Immature natural killer cell (primary cell): Measurements from ENCODE around the gene NDUFAF4. TPM values are rescaled to one million over a fixed set of nuclear protein-coding genes. Genes with fewer than 3 reads are reported as not detected.
"Not testable (repeated sequence)": the region's sequence is repeated elsewhere in the genome, so short reads cannot be mapped to it uniquely, and the experiment has no call there.

ENCODE experiments used
- DNase-seq, 3 donors: peaks; one replicate each; pipeline ENCODE4 v3.0.0; 2022; ENCODE audit warnings: mixed read lengths in 1 of 3
- H3K27ac Mint-ChIP-seq, 6 donors: one replicate each; pipeline ENCODE4 v1.8.0; 2020; ENCODE audit warnings: mixed read lengths in 6 of 6, mild to moderate bottlenecking in 5 of 6, inconsistent platforms in 4 of 6, moderate library complexity in 3 of 6
- H3K27me3 Mint-ChIP-seq, 3 donors: one replicate each; pipeline ENCODE4 v1.8.0; 2020 to 2021; ENCODE audit warnings: low read depth in 3 of 3, mild to moderate bottlenecking in 3 of 3, mixed read lengths in 3 of 3, moderate library complexity in 3 of 3, inconsistent platforms in 1 of 3
- H3K36me3 Mint-ChIP-seq, 3 donors: one replicate each; pipeline ENCODE4 v1.8.0; 2020; ENCODE audit warnings: mixed read lengths in 3 of 3, inconsistent platforms in 2 of 3, mild to moderate bottlenecking in 2 of 3
- H3K4me1 Mint-ChIP-seq, 2 donors: one replicate each; pipeline ENCODE4 v1.8.0; 2020; ENCODE audit warnings: inconsistent platforms in 2 of 2, mild to moderate bottlenecking in 2 of 2, mixed read lengths in 2 of 2, moderate library complexity in 1 of 2
- H3K4me3 Mint-ChIP-seq, 5 donors: one replicate each; pipeline ENCODE4 v1.8.0; 2020; ENCODE audit warnings: mild to moderate bottlenecking in 5 of 5, mixed read lengths in 5 of 5, inconsistent platforms in 3 of 5, moderate library complexity in 3 of 5
- H3K9me3 Mint-ChIP-seq, 6 donors: one replicate each; pipeline ENCODE4 v1.8.0; 2020; ENCODE audit warnings: mild to moderate bottlenecking in 6 of 6, mixed read lengths in 6 of 6, inconsistent platforms in 4 of 6, moderate library complexity in 3 of 6
- polyA plus RNA-seq, 3 donors: library from polyadenylated mRNA; unstranded; fragments of 300-500 nt; fragmentation: Illumina TruSeq; gene quantifications; one replicate each; pipeline ENCODE4 v1.2.3, GENCODE V29; 2021

NDUFAF4 gene
- polyA plus RNA-seq, 3 donors from 2014 or later: 36.4 to 86.2 (median 56.6) TPM

GRCh38 chr6:96885187-96885631, 12.5 kb downstream of the NDUFAF4 start:
- not testable (repeated sequence) for H3K27me3 Mint-ChIP-seq, DNase-seq, H3K27ac Mint-ChIP-seq, H3K4me1 Mint-ChIP-seq, H3K36me3 Mint-ChIP-seq, H3K9me3 Mint-ChIP-seq, H3K4me3 Mint-ChIP-seq

GRCh38 chr6:96878143-96878542, 19.5 kb downstream of the NDUFAF4 start:
- no peaks in the 10 kb centered on the region for H3K4me1 Mint-ChIP-seq

DNA sequence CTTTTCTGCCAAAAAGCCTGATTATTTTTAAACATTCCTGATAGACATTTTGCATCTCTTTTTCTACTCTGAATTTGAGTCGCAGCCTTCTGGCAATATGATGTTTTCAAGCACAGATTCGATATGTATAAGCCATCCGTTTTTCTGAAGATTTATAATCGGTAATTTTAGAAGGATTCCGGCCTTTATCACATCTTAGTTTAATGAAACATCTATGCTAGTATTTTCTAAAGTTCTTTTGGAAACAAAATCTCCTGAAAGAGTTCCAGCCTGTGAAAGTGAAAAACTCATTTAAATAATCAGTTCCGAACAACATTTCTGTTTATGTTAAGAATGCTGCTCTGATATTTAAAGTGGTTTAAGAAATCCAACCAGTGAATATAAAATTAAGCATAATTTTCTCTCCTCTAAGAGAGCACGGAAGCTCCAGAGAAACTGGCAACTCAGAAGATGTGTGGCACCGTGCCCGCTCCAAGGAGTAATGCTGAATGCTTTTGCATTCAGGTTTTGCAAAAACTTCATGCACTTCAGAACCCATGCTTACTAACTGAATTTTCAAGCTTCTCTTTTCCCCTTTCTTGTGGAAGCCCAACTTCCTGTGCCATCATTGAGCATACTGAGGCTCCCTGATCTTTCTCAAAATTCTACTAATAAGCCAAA, 20.7 kb downstream of the NDUFAF4 start:
- H3K36me3 Mint-ChIP-seq: no peaks in the 10 kb centered on the region
- H3K4me1 Mint-ChIP-seq: no peaks in the 10 kb centered on the region
- DNase-seq: no peak

More at GRCh38 chr6:96878143-96878542, 19.5 kb downstream of the NDUFAF4 start:
- Mint-ChIP-seq H3K27ac (no peak overlapping the region), H3K4me3 (no peak overlapping the region), H3K27me3 (peaks cover 4 to 10% (median 6%) of the 10 kb centered on the region in 3 donors), H3K9me3 (no peaks in the 10 kb centered on the region), H3K36me3 (no peaks in the 10 kb centered on the region)
- DNase-seq: no peak

DNA sequence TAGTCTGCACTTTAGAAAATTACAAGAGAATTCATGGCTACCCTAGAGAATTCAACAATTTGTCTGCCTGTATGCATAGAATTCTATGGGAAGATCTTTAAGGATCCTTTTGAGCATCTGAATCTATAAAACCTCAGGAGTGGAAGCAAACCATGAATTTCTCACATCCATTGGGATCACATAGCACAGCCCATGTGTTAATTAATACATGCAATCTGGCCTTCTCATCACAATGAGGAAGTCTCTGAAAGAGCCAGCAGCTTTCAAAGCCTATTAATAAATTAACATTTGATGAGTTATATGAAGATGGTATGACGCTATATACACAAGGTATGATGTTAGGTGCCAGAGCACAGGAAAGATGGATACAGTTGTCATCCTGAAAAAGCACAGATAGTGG, 24.7 kb downstream of the NDUFAF4 start:
- no peak for DNase-seq
- no peak overlapping the region for H3K4me3 Mint-ChIP-seq
- no peaks in the 10 kb centered on the region for H3K4me1 Mint-ChIP-seq
- peaks cover 0 to 2% (median 0%) of the 10 kb centered on the region in 3 donors for H3K27me3 Mint-ChIP-seq
- H3K9me3 Mint-ChIP-seq: no peaks in the 10 kb centered on the region
- H3K36me3 Mint-ChIP-seq: no peaks in the 10 kb centered on the region
- H3K27ac Mint-ChIP-seq: no peak overlapping the region

More for the DNA sequence above, 20.7 kb downstream of the NDUFAF4 start:
- no peak overlapping the region for H3K27ac Mint-ChIP-seq
- peaks cover 4 to 10% (median 6%) of the 10 kb centered on the region in 3 donors for H3K27me3 Mint-ChIP-seq
- H3K9me3 Mint-ChIP-seq: no peaks in the 10 kb centered on the region
- H3K4me3 Mint-ChIP-seq: no peak overlapping the region

DNA sequence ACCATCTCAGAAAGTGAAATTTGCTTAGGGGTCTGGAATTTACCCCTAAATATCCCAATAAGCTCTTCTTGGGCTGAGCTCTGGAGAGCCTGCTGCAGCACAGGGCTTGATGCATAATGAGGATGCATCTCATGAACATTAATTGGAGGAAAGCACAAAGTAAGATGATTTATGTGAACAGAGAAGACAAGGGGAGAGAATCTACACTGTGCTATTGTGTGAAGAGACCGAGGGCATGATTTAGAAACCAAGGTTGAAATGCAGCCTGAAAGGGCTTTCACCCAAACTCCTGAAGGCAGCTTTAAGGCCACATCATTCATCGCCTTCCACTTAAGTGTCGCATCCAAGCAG, 32.7 kb downstream of the NDUFAF4 start:
- no peak overlapping the region for H3K27ac Mint-ChIP-seq
- no peaks in the 10 kb centered on the region for H3K36me3 Mint-ChIP-seq
- no peaks in the 10 kb centered on the region for H3K9me3 Mint-ChIP-seq
- H3K4me1 Mint-ChIP-seq: no peaks in the 10 kb centered on the region
- no peak for DNase-seq
- peaks cover 3 to 7% (median 4%) of the 10 kb centered on the region in 3 donors for H3K27me3 Mint-ChIP-seq
- no peak overlapping the region for H3K4me3 Mint-ChIP-seq

GRCh38 chr6:96864216-96865054, 33.3 kb downstream of the NDUFAF4 start:
- no peak overlapping the region for H3K4me3 Mint-ChIP-seq

GRCh38 chr6:96862560-96862959, 35.1 kb downstream of the NDUFAF4 start:
- no peaks in the 10 kb centered on the region for H3K9me3 Mint-ChIP-seq
- no peak overlapping the region for H3K27ac Mint-ChIP-seq
- peaks cover 6 to 9% (median 7%) of the 10 kb centered on the region in 3 donors for H3K27me3 Mint-ChIP-seq
- no peaks in the 10 kb centered on the region for H3K4me1 Mint-ChIP-seq
- H3K36me3 Mint-ChIP-seq: no peaks in the 10 kb centered on the region
- DNase-seq: no peak
- H3K4me3 Mint-ChIP-seq: no peak overlapping the region

More at GRCh38 chr6:96864216-96865054, 33.3 kb downstream of the NDUFAF4 start:
- Mint-ChIP-seq H3K9me3 (no peaks in the 10 kb centered on the region), H3K4me1 (no peaks in the 10 kb centered on the region), H3K27ac (no peak overlapping the region), H3K36me3 (no peaks in the 10 kb centered on the region), H3K27me3 (peaks cover 4 to 7% (median 6%) of the 10 kb centered on the region in 3 donors)
- DNase-seq: no peak

DNA sequence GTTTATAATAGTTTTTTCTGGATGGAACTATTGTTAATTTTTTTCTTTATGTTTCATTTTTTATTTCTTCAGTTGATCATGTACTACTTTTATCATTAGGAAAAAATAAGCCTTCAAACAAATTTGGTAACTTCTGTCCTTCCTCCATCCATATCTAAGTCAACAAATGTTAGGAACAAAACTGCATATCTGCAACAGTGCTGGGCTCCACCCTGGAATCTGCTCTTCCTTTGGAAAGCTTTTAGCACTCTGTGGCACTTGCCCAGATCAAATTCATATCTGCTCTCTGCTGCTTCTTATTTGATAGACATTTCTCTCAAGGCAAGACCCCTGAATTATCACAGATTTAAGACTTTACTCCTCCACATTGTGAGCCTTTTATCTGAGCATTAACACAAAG, 36.1 kb downstream of the NDUFAF4 start:
- Mint-ChIP-seq H3K4me1 (no peaks in the 10 kb centered on the region), H3K27me3 (peaks cover 6 to 9% (median 7%) of the 10 kb centered on the region in 3 donors), H3K4me3 (no peak overlapping the region), H3K36me3 (no peaks in the 10 kb centered on the region), H3K27ac (no peak overlapping the region), H3K9me3 (no peaks in the 10 kb centered on the region)
- no peak for DNase-seq

- H3K4me1 Mint-ChIP-seq: no peaks in the 10 kb centered on the region
- H3K27ac Mint-ChIP-seq: no peak overlapping the region
- H3K27me3 Mint-ChIP-seq: peaks cover 0 to 10% (median 6%) of the 10 kb centered on the region in 3 donors
- DNase-seq: no peak
- no peak overlapping the region for H3K4me3 Mint-ChIP-seq
- no peaks in the 10 kb centered on the region for H3K9me3 Mint-ChIP-seq
- no peaks in the 10 kb centered on the region for H3K36me3 Mint-ChIP-seq
Measured at GRCh38 chr6:96856856-96857255, 40.8 kb downstream of the NDUFAF4 start.

- no peak for DNase-seq
Measured at GRCh38 chr6:96853083-96853482, 44.6 kb downstream of the NDUFAF4 start.

DNA sequence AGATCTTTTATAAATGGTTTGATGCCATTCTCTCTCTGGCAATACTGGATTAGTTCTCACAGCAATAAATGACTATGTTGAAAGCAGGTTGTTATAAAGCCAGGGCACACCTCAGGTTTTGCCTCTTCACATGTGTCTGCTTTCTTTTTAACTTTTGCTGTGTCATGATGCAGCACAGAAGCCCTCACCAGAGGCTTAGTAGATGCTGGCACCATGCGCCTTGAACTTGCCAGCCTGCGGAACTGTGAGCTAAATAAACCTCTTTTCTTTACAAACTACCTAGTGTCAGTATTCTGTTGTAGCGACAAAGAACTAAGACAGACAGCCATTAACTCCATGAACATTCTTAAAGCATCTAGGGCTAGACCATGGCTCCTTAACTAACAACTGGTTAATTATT, 45.1 kb downstream of the NDUFAF4 start:
- H3K36me3 Mint-ChIP-seq: no peaks in the 10 kb centered on the region
- no peak for DNase-seq
- H3K4me3 Mint-ChIP-seq: no peak overlapping the region
- H3K27me3 Mint-ChIP-seq: peaks cover 0 to 4% (median 0%) of the 10 kb centered on the region in 3 donors
- no peaks in the 10 kb centered on the region for H3K4me1 Mint-ChIP-seq
- peaks cover 0 to under 1% (median 0%) of the 10 kb centered on the region in 6 donors for H3K9me3 Mint-ChIP-seq
- H3K27ac Mint-ChIP-seq: no peak overlapping the region

More at GRCh38 chr6:96853083-96853482, 44.6 kb downstream of the NDUFAF4 start:
- no peaks in the 10 kb centered on the region for H3K4me1 Mint-ChIP-seq
- no peaks in the 10 kb centered on the region for H3K9me3 Mint-ChIP-seq
- no peaks in the 10 kb centered on the region for H3K36me3 Mint-ChIP-seq
- no peak overlapping the region for H3K4me3 Mint-ChIP-seq
- H3K27me3 Mint-ChIP-seq: peaks cover 0 to 4% (median 0%) of the 10 kb centered on the region in 3 donors
- H3K27ac Mint-ChIP-seq: no peak overlapping the region

- H3K4me3 Mint-ChIP-seq: no peak overlapping the region
- H3K36me3 Mint-ChIP-seq: no peaks in the 10 kb centered on the region
- DNase-seq: no peak
- H3K9me3 Mint-ChIP-seq: peaks cover 0 to 4% (median 0%) of the 10 kb centered on the region in 6 donors
- peaks cover 0 to 4% (median 0%) of the 10 kb centered on the region in 3 donors for H3K27me3 Mint-ChIP-seq
- H3K27ac Mint-ChIP-seq: no peak overlapping the region
- no peaks in the 10 kb centered on the region for H3K4me1 Mint-ChIP-seq
Measured at GRCh38 chr6:96851858-96852257, 45.8 kb downstream of the NDUFAF4 start.

GRCh38 chr6:96849615-96850014, 48.1 kb downstream of the NDUFAF4 start:
- Mint-ChIP-seq H3K36me3 (no peaks in the 10 kb centered on the region), H3K9me3 (peaks cover 0 to 17% (median 4%) of the 10 kb centered on the region in 6 donors), H3K27ac (no peak overlapping the region), H3K27me3 (peaks cover 3 to 11% (median 8%) of the 10 kb centered on the region in 3 donors), H3K4me3 (no peak overlapping the region), H3K4me1 (no peaks in the 10 kb centered on the region)
- no peak for DNase-seq

DNA sequence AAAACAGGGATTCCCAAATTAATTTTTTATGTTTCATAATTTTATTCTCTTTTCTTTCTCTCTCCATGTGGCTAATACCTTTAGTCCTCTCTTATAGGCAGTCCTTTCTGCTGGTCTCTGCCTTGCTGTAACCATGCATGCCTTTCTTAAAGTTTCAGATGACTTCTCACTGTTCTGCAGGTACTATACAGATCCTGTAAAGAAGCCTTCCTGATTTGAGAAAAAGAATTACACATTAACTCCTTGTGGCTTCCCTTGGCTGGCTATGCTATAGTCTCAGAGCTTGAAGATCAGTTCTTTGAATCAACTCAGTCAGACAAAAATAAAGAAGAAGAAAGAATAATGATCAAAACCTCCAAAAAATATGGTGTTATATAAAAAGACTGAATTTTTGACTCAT, 53.2 kb downstream of the NDUFAF4 start:
- H3K4me3 Mint-ChIP-seq: no peak overlapping the region
- peaks cover 6 to 10% (median 8%) of the 10 kb centered on the region in 3 donors for H3K27me3 Mint-ChIP-seq
- H3K27ac Mint-ChIP-seq: no peak overlapping the region
- peaks cover 0 to 17% (median 5%) of the 10 kb centered on the region in 6 donors for H3K9me3 Mint-ChIP-seq
- no peaks in the 10 kb centered on the region for H3K4me1 Mint-ChIP-seq
- DNase-seq: no peak
- H3K36me3 Mint-ChIP-seq: no peaks in the 10 kb centered on the region
